Measurements from ENCODE around the gene AUTS2.

GRCh38 chr7:70504254-70504653 lies 906.0 kb downstream of the AUTS2 start:
- TF ChIP-seq TAF1 (conservative IDR thresholded peaks at IDR 0.05), result no peak
- TF ChIP-seq HNF4G (IDR thresholded peaks at IDR 0.05), result no peak
- TF ChIP-seq RAD21 (IDR thresholded peaks at IDR 0.05), result no peak
- TF ChIP-seq, protein P1, sequence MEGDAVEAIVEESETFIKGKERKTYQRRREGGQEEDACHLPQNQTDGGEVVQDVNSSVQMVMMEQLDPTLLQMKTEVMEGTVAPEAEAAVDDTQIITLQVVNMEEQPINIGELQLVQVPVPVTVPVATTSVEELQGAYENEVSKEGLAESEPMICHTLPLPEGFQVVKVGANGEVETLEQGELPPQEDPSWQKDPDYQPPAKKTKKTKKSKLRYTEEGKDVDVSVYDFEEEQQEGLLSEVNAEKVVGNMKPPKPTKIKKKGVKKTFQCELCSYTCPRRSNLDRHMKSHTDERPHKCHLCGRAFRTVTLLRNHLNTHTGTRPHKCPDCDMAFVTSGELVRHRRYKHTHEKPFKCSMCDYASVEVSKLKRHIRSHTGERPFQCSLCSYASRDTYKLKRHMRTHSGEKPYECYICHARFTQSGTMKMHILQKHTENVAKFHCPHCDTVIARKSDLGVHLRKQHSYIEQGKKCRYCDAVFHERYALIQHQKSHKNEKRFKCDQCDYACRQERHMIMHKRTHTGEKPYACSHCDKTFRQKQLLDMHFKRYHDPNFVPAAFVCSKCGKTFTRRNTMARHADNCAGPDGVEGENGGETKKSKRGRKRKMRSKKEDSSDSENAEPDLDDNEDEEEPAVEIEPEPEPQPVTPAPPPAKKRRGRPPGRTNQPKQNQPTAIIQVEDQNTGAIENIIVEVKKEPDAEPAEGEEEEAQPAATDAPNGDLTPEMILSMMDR (IDR thresholded peaks at IDR 0.05; ENCODE audit: low read depth, low read length, missing input control), result no peak
- TF ChIP-seq, protein P2, sequence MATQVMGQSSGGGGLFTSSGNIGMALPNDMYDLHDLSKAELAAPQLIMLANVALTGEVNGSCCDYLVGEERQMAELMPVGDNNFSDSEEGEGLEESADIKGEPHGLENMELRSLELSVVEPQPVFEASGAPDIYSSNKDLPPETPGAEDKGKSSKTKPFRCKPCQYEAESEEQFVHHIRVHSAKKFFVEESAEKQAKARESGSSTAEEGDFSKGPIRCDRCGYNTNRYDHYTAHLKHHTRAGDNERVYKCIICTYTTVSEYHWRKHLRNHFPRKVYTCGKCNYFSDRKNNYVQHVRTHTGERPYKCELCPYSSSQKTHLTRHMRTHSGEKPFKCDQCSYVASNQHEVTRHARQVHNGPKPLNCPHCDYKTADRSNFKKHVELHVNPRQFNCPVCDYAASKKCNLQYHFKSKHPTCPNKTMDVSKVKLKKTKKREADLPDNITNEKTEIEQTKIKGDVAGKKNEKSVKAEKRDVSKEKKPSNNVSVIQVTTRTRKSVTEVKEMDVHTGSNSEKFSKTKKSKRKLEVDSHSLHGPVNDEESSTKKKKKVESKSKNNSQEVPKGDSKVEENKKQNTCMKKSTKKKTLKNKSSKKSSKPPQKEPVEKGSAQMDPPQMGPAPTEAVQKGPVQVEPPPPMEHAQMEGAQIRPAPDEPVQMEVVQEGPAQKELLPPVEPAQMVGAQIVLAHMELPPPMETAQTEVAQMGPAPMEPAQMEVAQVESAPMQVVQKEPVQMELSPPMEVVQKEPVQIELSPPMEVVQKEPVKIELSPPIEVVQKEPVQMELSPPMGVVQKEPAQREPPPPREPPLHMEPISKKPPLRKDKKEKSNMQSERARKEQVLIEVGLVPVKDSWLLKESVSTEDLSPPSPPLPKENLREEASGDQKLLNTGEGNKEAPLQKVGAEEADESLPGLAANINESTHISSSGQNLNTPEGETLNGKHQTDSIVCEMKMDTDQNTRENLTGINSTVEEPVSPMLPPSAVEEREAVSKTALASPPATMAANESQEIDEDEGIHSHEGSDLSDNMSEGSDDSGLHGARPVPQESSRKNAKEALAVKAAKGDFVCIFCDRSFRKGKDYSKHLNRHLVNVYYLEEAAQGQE (IDR thresholded peaks at IDR 0.05), result no peak
- TF ChIP-seq, protein P3, sequence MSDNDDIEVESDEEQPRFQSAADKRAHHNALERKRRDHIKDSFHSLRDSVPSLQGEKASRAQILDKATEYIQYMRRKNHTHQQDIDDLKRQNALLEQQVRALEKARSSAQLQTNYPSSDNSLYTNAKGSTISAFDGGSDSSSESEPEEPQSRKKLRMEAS (IDR thresholded peaks at IDR 0.05), result no peak
- no peak for TF ChIP-seq NR2F2 (IDR thresholded peaks at IDR 0.05)
- TF ChIP-seq YY1 (IDR thresholded peaks at IDR 0.05), result no peak
- TF ChIP-seq SP1 (IDR thresholded peaks at IDR 0.05), result no peak
- no peak for TF ChIP-seq HNF4A (conservative IDR thresholded peaks at IDR 0.05)
- TF ChIP-seq ZBTB33 (IDR thresholded peaks at IDR 0.05), result no peak
- TF ChIP-seq FOXA1 (IDR thresholded peaks at IDR 0.05), result no peak
